IPS-11a (cell line): ENCODE measurements around the gene PRKCH.

ENCODE experiments used
- H3K4me3 ChIP-seq: one replicate; pipeline ENCODE4 v1.5.1; 2013; ENCODE audit warnings: low read depth, low read length, control low read depth

PRKCH gene

DNA sequence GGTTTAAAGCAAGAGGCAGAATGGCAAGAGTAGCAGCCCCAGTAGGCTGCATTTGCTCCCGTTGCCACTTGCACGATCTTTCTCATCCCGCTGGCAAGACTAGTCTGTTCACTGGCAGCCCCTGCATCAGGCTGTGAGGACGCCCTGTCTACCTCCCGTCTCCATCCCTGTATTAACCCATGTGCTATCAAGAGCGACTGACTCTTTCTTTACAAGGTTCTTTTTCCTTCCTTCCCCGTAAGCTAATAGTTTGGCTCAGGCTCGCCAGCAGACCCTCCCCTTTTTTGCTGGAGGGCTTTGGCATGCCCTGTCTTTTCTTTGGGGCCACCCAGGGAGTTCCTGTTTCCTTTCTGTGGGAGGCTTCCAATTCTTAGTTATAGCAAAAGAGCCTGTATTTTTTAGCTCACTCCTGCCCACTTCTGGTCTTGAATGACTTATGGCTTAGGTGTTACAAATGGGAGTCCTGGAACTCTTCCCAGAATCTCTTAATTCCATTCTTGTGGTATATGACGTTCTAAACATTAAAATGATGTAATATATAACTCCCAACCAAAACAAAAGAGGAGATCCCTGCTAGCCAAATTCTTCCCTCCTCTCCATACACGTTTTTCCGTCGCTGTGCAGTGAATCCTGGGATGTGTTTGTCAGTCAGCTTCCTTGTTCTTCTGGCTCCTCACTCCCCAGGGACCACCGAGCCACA lies 149.0 kb downstream of the PRKCH start:
- no peak overlapping the region for H3K4me3 ChIP-seq

DNA sequence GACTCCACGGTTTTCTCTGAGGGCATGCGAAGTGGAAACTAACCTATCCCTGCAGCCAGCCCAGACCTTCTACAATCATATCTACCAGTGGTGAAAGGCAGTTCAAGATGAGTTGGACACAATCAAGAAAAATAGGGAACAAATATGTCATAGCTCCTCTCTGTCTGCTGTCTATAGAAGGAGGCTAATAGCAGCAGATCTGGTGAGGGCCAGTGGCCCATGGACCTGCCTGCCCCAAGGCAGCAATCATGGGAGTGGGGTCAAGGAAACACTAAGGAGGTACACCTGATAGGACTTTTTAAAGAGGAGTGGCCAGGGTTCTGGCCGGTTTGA lies 149.5 kb downstream of the PRKCH start:
- no peak overlapping the region for H3K4me3 ChIP-seq

DNA sequence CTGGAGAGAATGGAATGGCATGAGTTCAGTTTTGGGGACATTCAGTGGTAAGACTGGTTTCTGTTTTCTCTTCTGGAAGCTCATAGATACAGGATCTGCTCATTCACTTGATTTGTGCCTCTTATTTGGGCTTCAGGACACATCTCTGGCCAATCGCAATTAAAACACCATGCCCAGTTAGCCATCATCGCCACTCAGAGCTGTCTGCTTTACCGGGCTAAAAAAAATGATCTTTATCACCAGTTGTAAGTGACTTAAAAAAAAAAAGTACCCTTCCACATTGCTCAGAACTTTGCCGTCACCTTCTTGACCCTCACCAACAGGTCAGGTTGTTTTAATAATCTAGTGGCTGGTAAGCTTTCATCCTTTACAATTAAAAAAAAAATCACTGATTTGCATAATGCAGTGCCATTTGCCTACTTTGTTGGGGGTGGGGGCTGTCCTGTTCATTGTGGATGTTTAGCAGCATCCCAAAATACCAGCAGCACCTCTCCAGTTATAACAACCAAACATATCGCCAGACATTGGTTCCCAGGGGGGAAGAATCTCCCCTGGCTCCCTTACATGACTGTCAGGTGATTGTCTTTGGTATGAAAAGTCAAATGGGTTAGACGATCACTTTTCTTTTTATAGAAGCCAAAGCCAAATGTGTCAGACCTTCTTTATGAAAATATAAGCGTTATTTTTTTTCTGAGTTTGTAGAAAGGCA lies 150.1 kb downstream of the PRKCH start:
- no peak overlapping the region for H3K4me3 ChIP-seq

DNA sequence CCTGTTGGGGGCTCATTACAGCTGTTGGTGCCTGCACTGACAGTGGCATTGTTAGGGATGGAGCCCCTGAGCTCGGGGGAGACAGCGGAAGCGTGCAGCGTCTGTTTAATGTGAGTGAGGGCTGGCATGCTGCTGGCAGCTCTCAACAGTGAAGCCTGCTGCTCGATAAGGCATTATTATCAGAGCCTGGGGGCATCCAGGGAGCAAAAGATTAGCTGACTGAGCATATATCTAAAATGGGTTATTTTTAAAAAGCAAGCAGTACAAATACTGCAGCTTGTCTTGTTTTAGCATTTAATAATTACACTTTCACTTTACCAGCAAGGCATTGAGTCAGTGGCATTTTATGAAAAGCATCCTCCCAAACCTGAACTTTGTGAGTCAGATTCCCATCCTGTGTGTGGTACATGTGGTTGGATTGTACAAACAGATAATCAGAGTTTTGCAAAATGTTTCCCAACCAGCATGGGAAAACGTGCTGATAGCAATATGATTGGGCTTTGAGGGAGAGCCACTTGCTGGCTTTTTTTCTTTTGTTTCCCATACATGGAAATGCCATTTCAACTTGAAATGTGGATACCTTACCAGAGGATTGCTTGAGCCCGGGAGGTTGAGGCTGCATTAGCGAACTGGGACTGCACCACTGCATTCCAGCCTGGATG lies 150.8 kb downstream of the PRKCH start:
- H3K4me3 ChIP-seq: no peak overlapping the region

DNA sequence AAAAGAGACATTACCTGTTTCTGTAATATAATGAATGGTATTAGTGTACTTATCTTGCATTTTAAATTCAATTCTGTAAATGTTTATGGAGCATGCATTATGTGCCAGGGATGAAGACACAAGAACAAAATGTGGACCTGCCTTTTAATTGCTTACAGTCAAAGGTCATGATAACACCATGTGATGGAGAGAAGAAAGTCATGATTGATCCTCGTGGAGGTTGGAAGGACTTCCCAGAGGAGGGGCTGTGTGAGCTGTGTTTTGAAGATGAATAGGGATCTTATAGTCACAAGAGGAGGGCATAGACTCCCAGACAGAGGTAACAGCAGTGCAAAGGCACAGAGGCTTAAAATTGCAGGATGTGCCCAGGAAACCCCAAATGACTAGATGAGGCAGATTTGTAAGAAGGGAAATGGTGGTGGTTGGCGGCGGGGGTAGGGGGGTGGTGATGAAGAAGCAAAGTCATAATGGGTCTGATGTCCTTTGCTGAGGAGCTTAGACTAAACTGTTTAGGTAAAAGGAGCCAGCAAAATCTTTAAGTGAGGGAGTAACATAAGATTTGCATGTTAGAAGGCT lies 151.5 kb downstream of the PRKCH start:
- no peak overlapping the region for H3K4me3 ChIP-seq

DNA sequence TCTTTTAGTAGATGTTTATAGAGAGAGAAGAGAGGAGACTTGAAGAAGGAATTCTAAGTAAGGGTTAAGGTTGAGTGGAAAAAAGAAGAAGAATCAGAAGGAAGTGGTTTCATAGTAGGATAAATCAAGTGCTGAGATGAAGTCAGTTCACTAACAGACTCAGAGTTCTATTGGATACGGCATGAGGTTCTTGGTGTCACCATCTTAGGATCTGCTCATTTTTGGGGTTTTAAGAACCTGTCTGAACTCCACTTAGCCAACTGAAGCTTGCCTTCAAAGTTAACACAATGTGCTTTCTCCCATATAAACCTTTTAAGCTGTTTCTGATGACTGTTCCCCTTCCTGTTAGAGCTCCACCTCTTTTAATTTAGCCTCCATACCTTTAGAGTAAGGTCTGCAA lies 152.6 kb downstream of the PRKCH start:
- no peak overlapping the region for H3K4me3 ChIP-seq

DNA sequence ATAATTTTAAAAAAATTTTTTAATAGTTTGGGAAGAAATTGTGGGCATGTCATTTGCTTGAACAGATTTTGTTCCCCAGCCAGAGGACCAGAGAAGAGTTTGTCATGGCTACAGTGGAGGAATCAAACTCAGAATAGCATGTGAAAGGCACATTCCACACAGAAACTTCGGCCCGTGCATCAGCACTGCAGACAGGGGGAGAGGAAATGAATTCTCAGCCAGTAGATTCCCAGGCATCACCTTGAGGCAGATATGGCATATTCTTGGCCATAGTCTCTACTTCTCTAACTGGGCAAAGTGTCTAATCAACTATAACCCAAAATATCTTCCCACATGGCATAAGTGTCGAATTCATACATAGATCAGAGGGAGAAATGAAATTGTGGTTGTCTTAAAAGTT lies 153.3 kb downstream of the PRKCH start:
- H3K4me3 ChIP-seq: no peak overlapping the region

DNA sequence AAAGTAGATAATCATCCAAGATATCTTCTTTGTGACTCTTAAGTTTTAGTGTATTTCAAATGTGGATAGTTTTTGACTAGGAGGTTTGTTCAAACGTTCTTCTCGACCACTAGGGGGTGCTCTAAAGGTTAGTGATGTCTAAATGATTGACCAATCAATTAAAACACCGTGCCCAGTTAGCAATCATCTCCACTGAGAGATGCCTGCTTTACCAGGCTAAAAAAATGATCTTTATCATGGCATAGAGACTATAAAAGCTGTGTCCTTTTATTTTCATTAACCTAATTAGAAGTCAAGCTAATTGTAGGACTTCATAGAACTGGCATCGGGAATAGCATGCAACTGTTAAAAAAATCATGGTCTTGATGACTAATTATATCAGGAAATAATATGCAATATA lies 153.9 kb downstream of the PRKCH start:
- H3K4me3 ChIP-seq: no peak overlapping the region

DNA sequence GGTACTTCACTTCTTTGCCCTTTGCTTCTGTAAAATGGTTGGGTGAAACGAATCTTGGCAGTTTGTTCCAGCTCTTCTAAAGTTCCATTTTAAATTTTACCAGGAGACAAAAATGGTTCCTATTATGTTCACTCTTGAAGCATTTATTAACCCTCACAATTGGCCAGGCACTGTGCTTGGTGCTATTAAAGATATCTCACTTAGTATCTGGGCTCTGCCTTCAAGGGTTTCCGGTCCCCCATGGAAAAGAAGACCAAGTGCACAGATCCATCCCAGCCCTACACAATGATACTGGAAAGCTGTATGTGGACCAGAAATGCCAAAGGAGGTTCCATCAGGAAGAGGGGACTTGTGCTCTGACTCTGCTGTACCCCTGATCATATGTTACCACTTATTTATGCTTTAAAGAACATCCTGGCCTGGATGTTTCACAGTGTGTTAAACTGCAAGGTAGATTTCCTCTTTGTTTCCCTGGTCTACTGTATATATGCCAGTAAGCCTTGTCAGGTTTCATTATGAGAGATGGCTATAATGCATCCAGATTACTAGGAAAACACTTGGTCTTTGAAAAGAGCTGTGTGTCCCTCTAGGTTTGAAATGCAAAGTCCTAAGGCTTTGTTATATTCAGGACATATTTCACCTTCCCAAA lies 154.8 kb downstream of the PRKCH start:
- H3K4me3 ChIP-seq: no peak overlapping the region

DNA sequence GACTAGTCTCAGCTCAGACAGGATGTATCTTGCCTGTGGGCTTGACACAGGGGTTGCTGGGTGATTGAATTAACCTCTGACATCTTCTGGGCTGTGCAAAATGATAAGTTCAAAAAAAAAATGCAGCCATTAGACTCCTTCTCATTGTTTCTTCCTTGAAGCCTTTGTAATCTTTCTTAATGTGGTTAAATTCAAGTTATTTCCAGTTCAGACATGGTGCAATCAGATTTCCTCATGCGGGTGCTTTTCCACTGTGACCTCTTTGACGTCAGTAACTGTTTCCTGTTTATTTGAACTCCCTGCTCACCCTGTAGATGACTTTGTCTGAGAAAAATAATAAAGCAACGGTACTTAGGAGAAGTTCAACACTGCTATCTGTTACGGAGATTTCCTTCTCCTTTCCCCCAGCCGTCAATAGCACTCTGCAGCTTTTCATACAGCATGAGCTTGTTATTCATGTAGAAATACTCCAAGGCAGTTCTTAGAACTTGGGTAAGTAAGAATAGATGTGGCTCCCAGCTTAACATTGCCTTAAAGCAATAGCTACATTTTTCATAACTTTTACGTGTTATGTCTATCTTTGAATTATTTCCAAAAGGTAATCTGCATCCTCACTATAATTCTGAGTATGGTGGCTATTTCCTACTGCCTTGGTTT lies 155.5 kb downstream of the PRKCH start:
- no peak overlapping the region for H3K4me3 ChIP-seq

DNA sequence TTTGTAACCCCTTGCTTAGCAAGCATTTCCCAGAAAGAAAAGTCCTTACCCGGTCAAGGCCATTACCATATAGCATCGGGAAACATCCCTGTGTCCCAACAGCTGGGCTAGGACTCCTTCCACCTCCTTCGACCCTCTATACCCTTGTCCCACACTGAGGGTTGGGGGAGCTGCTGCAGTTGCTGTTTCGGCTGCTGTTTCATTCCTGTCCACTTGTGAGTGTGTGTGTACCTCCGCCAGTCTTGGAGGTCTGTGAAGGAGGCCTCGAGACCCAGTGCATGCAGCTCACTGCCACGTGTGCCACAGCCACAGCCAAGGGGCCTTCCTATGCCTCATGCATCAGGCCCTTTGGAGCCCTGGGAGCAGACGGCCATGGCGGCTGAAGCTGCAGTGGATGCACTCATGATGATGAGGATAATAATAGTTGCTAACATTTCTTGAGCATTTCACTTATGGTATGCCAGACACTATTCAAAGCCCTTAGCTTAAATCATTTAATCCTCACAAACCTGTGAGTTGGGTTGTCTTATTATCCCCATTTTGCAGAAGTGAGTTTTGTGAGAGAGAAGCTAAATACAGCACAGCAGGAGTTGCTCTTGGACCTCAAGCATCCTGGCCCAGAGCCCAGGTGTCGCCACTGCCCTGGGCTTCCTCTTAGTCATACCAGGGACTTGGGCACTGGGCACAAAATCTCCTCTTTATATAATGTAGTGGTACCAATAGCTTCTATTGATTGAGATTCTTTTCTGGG lies 156.5 kb downstream of the PRKCH start:
- H3K4me3 ChIP-seq: no peak overlapping the region

DNA sequence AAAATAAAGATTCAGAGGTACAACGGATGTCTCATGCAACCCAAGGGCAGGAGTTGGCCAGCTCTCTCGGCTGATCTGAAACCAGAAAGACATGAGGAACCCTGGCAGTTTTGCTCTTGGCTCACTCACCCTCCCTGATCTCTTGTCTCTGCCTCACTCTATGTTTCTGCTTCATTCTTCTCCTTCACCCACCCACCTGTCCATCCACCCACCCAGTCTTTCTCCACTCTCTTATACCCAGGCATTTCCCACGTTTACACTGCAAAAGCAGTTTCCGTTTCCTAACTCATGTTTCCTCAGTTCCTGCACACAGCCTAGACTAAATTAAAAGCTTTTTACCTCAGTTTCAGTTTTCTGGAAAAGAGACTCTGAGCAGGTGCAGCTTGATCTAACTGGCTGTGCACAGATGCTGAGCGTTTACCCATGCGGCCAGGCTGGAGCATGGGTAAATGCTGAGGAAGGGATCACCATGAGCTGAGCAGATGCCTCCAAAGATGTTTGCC lies 157.6 kb downstream of the PRKCH start:
- no peak overlapping the region for H3K4me3 ChIP-seq

DNA sequence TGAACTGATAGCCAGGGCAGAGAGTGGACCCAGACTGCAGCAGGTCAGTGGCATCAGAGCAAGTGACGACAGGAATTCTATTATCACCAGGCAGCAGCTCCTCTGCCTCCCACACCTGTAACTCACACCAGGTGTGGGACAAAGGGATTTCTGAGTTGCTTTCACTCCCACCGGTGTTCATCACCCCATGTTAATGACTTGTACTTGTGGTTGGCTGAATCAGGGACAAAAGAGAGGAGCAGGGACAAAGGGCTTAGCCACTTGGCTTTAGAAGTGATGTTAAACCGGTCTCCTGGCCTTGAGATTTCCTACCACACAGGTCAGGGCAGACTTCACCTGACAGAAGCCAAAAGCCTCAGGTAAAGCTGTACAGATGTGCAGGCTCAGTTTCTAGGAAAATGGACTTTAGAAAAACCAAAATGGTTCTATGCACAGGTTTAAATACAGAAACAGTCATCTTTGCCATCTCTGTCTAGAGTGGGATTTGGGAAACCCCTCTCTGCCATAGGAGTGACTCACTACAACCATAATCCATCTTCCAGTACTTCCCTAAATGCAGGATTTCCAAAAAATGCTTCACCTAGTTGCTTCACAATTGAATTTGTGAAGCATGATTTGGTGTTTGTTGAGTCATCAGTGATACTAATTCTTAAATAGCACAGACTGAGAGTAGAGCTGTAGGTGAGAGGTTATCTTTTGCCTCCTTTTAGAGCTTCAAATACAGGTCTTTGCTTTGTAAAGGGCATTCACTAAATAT lies 158.5 kb downstream of the PRKCH start:
- no peak overlapping the region for H3K4me3 ChIP-seq

DNA sequence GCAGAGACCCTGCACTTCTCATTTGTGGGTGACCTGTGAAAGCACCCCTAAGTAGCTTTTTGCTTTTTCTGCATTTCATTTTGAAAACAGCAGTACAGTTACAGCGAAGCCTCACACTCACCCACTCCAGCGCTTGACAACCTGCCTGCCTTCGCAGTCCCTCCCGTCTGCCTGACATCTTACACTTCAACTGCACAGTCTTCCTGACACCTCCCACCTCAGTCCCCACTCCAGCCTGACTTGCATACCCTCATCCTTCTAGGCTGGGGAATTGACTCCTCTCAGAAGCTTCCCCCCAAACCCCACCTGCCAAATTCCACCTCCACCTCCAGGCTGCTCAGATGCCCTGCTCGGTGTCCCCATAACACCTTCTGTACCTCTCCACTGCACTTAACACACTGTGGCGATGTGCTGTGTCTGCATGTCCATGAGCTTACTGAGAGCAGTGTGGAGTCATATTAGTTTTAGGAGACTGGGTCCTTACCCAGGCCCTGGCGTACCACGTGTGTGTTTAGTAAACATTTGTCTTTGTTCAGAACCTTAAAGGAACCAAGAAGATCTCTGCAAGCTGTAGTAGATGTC lies 159.4 kb downstream of the PRKCH start:
- H3K4me3 ChIP-seq: no peak overlapping the region

DNA sequence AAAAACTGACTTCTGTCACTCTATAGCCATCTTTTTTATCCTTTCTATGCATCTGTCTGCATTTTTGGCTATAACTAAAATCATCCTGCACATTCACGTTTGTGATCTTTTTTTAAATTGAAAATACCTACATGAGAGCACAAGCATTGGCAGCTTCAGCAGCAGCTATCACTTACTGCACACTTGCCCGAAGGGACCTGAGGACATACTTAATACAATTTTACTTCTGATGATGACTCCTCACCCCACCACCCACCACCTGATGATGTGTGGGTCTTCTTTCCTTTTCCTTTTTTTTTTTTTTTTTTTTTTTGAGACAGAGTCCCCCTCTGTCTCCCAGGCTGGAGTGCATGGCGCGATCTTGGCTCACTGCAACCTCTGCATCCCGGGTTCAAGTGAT lies 160.3 kb downstream of the PRKCH start:
- no peak overlapping the region for H3K4me3 ChIP-seq

DNA sequence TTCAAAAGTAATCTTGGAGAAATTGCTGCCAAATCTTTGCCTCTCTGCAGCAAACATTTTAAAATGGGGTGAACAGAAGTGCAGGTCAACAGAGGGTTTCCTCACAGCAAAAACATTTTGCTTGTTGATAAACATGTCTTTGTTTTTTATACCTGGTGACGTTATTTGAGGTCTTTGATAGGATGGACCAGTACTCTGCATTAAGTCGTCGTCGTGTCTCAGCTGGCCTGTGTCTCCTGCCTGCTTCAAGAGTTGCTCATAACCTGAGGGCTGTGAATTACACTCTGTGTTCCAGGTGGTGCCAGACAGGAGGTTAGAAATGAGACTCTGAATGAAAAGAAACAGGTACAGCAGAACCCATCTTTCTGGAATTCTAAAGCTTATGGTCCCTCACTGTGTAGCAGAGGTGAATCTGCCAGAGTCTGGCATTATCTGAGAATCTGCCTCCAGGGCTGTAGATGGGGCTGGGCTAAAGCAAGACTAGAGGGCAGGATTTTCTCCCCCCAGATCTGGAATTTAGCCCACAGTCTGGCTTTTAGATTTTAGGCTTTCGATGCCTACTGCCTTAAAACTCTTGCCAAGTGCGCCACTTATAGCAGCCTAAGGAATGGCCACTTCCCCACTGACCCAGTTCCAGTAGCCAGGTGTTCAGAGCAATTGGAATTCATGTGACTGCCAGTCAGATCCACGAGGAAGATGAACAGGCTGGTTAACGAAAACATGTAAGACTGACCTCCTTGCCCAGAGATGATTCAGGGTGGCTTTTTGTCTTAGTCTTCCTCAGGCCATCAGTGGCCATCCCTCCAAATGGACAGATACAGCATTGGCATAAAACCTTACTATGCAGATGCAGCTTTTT lies 161.2 kb downstream of the PRKCH start:
- no peak overlapping the region for H3K4me3 ChIP-seq

DNA sequence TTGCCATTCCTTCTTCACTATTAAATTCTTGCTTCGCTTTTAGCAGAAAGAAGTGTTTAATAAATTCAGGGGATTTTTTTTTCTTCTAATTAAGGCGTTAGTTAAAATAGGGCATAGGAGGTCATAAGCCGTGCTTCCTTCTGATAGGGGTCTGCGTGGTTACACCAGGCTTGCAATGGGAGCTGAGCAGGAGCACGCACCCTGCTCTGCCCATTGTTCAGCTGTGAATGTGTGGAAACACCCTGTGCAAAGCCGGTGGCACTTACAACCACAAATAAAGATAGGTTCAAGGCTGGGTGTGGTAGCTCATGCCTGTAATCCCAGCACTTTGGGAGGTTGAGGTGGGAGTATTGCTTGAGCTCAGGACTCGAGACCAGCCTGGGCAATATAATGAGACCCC lies 162.1 kb downstream of the PRKCH start:
- no peak overlapping the region for H3K4me3 ChIP-seq

DNA sequence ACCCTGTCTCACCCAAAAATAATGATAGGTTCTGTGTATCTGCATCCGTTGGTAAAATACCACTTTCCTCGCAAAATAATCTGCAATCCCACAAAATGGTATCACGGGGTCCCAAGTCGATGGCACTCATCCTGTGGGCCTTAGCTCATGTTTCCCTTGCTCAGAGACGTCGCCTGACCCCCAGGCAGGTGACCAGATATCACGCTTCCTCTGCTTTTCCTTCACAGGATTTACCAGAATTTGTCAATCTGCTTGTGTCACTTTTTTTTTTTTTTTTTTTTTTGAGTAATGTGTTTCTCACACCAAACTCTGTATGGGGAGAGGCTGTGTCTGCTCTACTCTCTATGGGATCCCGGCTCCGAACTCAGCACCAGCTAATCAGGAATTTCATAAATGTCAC lies 162.7 kb downstream of the PRKCH start:
- H3K4me3 ChIP-seq: no peak overlapping the region
